HepG2 (cell line): ENCODE results near the gene CGNL1. TPM values are rescaled to one million over a fixed set of nuclear protein-coding genes. Genes with fewer than 3 reads are reported as not detected.

Experiments used
- ADNP ChIP-seq: sonication (generic); formaldehyde crosslinking; IDR thresholded peaks from 2 replicates; pipeline ENCODE4 v1.4.0; 2020; ENCODE audit warnings: missing genetic modification reagents
- ASH2L ChIP-seq: fragments of 300-600, 200-600 bp; sonication (generic); IDR thresholded peaks from 2 replicates; pipeline ENCODE4 v1.7.0; 2017; ENCODE audit warnings: low read depth, mild to moderate bottlenecking, moderate library complexity, mixed read lengths, low read length; ENCODE audit not compliant: insufficient read length
- FOXJ3 ChIP-seq: sonication (generic); formaldehyde crosslinking; IDR thresholded peaks from 2 replicates; pipeline ENCODE4 v1.4.0; 2020; ENCODE audit warnings: missing genetic modification reagents, mild to moderate bottlenecking, borderline replicate concordance
- HDAC6 ChIP-seq: fragments of 200-600 bp; sonication (generic); IDR thresholded peaks from 2 replicates; pipeline ENCODE4 v1.7.0; 2017; ENCODE audit warnings: mild to moderate bottlenecking, antibody characterized with exemption, low read length, low read depth
- MED8 ChIP-seq: sonication (generic); formaldehyde crosslinking; IDR thresholded peaks from 2 replicates; pipeline ENCODE4 v1.8.1; 2023; ENCODE audit warnings: mild to moderate bottlenecking, missing genetic modification reagents; ENCODE audit not compliant: insufficient replicate concordance
- PCBP2 ChIP-seq: fragments of 200-400 bp; formaldehyde crosslinking; optimal IDR thresholded peaks from 2 replicates; pipeline ENCODE3; 2018; ENCODE audit warnings: low read length, low read depth; ENCODE audit not compliant: poor library complexity, severe bottlenecking
- RELA ChIP-seq: sonication (generic); formaldehyde crosslinking; IDR thresholded peaks from 2 replicates; pipeline ENCODE4 v1.4.0; 2020; ENCODE audit warnings: missing genetic modification reagents
- RFX5 ChIP-seq: IDR thresholded peaks from 2 replicates; pipeline ENCODE4 v1.6.1; 2011; ENCODE audit warnings: low read depth, low read length, improper control_type of control experiment
- SALL1 ChIP-seq: sonication (generic); formaldehyde crosslinking; IDR thresholded peaks from 2 replicates; pipeline ENCODE4 v1.8.0; 2022; ENCODE audit warnings: mild to moderate bottlenecking, missing genetic modification reagents
- SMYD3 ChIP-seq: sonication (generic); formaldehyde crosslinking; IDR thresholded peaks from 2 replicates; pipeline ENCODE4 v1.8.1; 2023; ENCODE audit warnings: mild to moderate bottlenecking, missing genetic modification reagents
- ZFP36L2 ChIP-seq: sonication (generic); formaldehyde crosslinking; IDR thresholded peaks from 2 replicates; pipeline ENCODE4 v1.4.0; 2020; ENCODE audit warnings: missing genetic modification reagents
- ZNF101 ChIP-seq: sonication (generic); formaldehyde crosslinking; IDR thresholded peaks from 2 replicates; pipeline ENCODE4 v1.4.0; 2020; ENCODE audit warnings: mild to moderate bottlenecking, low read depth, missing genetic modification reagents, borderline replicate concordance
- ZNF232 ChIP-seq: sonication (generic); formaldehyde crosslinking; IDR thresholded peaks from 2 replicates; pipeline ENCODE4 v1.4.0; 2020; ENCODE audit warnings: missing genetic modification reagents, borderline replicate concordance
- ZNF274 ChIP-seq: sonication (generic); formaldehyde crosslinking; IDR thresholded peaks from 2 replicates; pipeline ENCODE4 v1.5.1; 2020; ENCODE audit warnings: mild to moderate bottlenecking, missing genetic modification reagents
- ZNF446 ChIP-seq: sonication (generic); formaldehyde crosslinking; IDR thresholded peaks from 2 replicates; pipeline ENCODE4 v1.5.0; 2020; ENCODE audit warnings: mild to moderate bottlenecking, missing genetic modification reagents
- ZNF709 ChIP-seq: sonication (generic); formaldehyde crosslinking; IDR thresholded peaks from 2 replicates; pipeline ENCODE4 v1.5.0; 2020; ENCODE audit warnings: mild to moderate bottlenecking, missing genetic modification reagents
- ZNF724P ChIP-seq: sonication (generic); formaldehyde crosslinking; IDR thresholded peaks from 2 replicates; pipeline ENCODE4 v1.8.0; 2022; ENCODE audit warnings: missing genetic modification reagents, borderline replicate concordance
- ZNF782 ChIP-seq: sonication (generic); formaldehyde crosslinking; IDR thresholded peaks from 2 replicates; pipeline ENCODE4 v1.4.0; 2020; ENCODE audit warnings: missing genetic modification reagents, mild to moderate bottlenecking, borderline replicate concordance
- ZSCAN31 ChIP-seq: sonication (generic); formaldehyde crosslinking; IDR thresholded peaks from 2 replicates; pipeline ENCODE4 v1.5.0; 2020; ENCODE audit warnings: low read depth, mild to moderate bottlenecking, missing genetic modification reagents
- polyA plus RNA-seq, 8 experiments: library from polyadenylated mRNA; depleted of rRNA in 3 of 8; stranded (reverse) in 7 of 8; unstranded in 1 of 8; fragments of >200 nt; fragmentation: Illumina TruSeq in 4 of 8; extraction: Trizol in 4 of 8; gene quantifications; 2 replicates each; pipeline versions ENCODE4 v1.2.1 to v1.2.3, GENCODE V29; 2011 to 2016; ENCODE audit warnings: low read depth in 4 of 8, missing spikeins in 1 of 8, mixed read lengths in 1 of 8; ENCODE audit not compliant: insufficient read depth in 1 of 8
- total RNA-seq, 5 experiments: library from RNA; depleted of rRNA; stranded (reverse); fragments of >200 nt; fragmentation: Illumina TruSeq; extraction: Trizol; gene quantifications; 2 replicates each; pipeline ENCODE4 v1.2.3, GENCODE V29; 2016; ENCODE audit warnings: low read depth in 1 of 5
- TF ChIP-seq, protein P1 (sequence below): sonication (generic); formaldehyde crosslinking; IDR thresholded peaks from 2 replicates; pipeline ENCODE4 v1.8.0; 2022; ENCODE audit warnings: missing genetic modification reagents, mild to moderate bottlenecking, borderline replicate concordance
- TF ChIP-seq, protein P2 (sequence below): sonication (generic); formaldehyde crosslinking; IDR thresholded peaks from 2 replicates; pipeline ENCODE4 v1.4.0; 2020; ENCODE audit warnings: mild to moderate bottlenecking, missing genetic modification reagents
- TF ChIP-seq, protein P3 (sequence below): sonication (generic); formaldehyde crosslinking; IDR thresholded peaks from 2 replicates; pipeline ENCODE4 v1.4.0; 2020; ENCODE audit warnings: missing genetic modification reagents, mild to moderate bottlenecking, borderline replicate concordance
- TF ChIP-seq, protein P4 (sequence below): sonication (generic); formaldehyde crosslinking; IDR thresholded peaks from 2 replicates; pipeline ENCODE4 v1.9.0; 2021; ENCODE audit warnings: missing genetic modification reagents, borderline replicate concordance

Gene CGNL1
- total and polyA plus RNA-seq, 2 of the 13 experiments (the other 11 are each of a cell fraction or from before 2014, with no cell fraction given) = 5.6 to 15.6 TPM

DNA sequence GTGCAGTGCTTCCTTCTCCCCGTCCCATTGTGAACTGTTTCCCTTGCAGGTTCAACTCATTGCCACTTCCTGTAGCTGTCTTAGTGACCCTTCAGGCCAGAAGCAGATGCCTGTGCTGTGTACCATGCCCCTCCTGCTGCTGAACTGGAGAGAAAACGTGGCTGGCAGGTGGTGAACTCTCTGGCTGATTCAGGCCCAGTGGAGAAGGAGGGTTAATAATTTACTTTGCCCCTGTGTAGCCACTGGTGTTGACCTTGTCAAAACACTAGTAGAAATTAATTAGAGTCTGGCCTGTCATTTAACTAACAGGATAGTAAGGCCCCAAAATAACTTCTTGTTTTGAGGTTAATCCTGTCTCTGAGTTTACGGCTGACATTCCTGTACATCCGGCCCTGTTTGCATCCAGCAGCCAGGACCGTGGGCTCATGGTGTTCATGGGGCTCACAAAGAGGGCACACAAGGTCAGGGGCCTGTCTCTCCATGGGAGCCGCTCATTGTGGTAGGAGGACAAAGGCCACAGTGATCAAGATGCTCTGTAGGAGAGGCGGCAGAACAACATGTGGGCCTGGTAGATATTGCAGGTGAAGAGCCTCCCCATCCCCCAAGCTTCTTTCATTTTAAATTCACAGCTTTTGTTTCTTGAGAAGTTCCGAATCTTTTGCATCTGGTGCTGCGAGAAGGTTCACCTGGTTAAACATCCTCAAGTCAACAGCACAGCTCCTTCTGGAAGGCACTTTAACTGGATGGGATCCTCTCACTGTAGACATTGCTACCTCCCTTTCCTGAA, 101.6 kb downstream of the CGNL1 start (continued):
- TF ChIP-seq ZNF232 = peak; percentile 97
- TF ChIP-seq ZNF274 = peak; percentile 97
- 0 out of 2 replicates have a peak, but pooled peaks have one; percentile 18 for TF ChIP-seq RELA (CRISPR knock-in tag)
- peak; percentile 88; the same call in 1 of the 2 replicates for TF ChIP-seq ZNF446 (CRISPR knock-in tag)
- peak; percentile 93 for TF ChIP-seq ZNF709 (CRISPR knock-in tag)
- TF ChIP-seq ZSCAN31 = peak; percentile 69; the same call in 1 of the 2 replicates
- TF ChIP-seq ZNF101 = peak; percentile 72; the same call in 1 of the 2 replicates
- TF ChIP-seq, protein P1, sequence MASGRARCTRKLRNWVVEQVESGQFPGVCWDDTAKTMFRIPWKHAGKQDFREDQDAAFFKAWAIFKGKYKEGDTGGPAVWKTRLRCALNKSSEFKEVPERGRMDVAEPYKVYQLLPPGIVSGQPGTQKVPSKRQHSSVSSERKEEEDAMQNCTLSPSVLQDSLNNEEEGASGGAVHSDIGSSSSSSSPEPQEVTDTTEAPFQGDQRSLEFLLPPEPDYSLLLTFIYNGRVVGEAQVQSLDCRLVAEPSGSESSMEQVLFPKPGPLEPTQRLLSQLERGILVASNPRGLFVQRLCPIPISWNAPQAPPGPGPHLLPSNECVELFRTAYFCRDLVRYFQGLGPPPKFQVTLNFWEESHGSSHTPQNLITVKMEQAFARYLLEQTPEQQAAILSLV (CRISPR knock-in tag) = peak; percentile 66; the same call in 1 of the 2 replicates
- TF ChIP-seq FOXJ3 (CRISPR knock-in tag) = peak; percentile 83; the same call in 1 of the 2 replicates
- TF ChIP-seq, protein P2, sequence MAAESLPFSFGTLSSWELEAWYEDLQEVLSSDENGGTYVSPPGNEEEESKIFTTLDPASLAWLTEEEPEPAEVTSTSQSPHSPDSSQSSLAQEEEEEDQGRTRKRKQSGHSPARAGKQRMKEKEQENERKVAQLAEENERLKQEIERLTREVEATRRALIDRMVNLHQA (CRISPR knock-in tag) = no peak
- no peak for TF ChIP-seq ZFP36L2 (CRISPR knock-in tag)
- TF ChIP-seq SMYD3 (CRISPR knock-in tag) = peak; percentile 94
- no peak for TF ChIP-seq PCBP2
- 0 out of 2 replicates have a peak, but pooled peaks have one; percentile 17 for TF ChIP-seq ZNF724P (CRISPR knock-in tag)
- TF ChIP-seq SALL1 (CRISPR knock-in tag) = peak; percentile 95
- no peak for TF ChIP-seq ADNP (CRISPR knock-in tag)
- TF ChIP-seq ZNF782 = peak; percentile 58
- peak; percentile 100 for TF ChIP-seq ASH2L
- no peak for TF ChIP-seq RFX5
- TF ChIP-seq, protein P3, sequence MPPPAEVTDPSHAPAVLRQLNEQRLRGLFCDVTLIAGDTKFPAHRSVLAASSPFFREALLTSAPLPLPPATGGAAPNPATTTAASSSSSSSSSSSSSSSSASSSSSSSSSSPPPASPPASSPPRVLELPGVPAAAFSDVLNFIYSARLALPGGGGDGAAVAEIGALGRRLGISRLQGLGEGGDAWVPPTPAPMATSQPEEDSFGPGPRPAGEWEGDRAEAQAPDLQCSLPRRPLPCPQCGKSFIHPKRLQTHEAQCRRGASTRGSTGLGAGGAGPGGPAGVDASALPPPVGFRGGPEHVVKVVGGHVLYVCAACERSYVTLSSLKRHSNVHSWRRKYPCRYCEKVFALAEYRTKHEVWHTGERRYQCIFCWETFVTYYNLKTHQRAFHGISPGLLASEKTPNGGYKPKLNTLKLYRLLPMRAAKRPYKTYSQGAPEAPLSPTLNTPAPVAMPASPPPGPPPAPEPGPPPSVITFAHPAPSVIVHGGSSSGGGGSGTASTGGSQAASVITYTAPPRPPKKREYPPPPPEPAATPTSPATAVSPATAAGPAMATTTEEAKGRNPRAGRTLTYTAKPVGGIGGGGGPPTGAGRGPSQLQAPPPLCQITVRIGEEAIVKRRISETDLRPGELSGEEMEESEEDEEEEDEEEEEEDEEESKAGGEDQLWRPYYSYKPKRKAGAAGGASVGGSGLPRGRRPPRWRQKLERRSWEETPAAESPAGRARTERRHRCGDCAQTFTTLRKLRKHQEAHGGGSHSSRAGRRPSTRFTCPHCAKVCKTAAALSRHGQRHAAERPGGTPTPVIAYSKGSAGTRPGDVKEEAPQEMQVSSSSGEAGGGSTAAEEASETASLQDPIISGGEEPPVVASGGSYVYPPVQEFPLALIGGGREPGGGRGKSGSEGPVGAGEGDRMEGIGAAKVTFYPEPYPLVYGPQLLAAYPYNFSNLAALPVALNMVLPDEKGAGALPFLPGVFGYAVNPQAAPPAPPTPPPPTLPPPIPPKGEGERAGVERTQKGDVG (CRISPR knock-in tag) = peak; percentile 51; the same call in 1 of the 2 replicates
- no peak for TF ChIP-seq HDAC6
- TF ChIP-seq MED8 (CRISPR knock-in tag) = peak; percentile 83
- TF ChIP-seq, protein P4, sequence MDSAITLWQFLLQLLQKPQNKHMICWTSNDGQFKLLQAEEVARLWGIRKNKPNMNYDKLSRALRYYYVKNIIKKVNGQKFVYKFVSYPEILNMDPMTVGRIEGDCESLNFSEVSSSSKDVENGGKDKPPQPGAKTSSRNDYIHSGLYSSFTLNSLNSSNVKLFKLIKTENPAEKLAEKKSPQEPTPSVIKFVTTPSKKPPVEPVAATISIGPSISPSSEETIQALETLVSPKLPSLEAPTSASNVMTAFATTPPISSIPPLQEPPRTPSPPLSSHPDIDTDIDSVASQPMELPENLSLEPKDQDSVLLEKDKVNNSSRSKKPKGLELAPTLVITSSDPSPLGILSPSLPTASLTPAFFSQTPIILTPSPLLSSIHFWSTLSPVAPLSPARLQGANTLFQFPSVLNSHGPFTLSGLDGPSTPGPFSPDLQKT (CRISPR knock-in tag) = no peak
